Stimulated activated CD4-positive, alpha-beta T cell treated with anti-CD3 and anti-CD28 coated beads, Interleukin-2, amount 100 ng/mL, for 4 hours (primary cell): ENCODE data around the gene ASB8.
A peak's percentile ranks its signal among the peaks of the same experiment; 100 is the strongest.
"Not testable (repeated sequence)": the region's sequence is repeated elsewhere in the genome, so short reads cannot be mapped to it uniquely, and the experiment has no call there.

Source experiments
- DNase-seq: peaks from one replicate; pipeline ENCODE4 v3.0.0-alpha.2; 2020; ENCODE audit warnings: low read depth

The ASB8 gene

DNA sequence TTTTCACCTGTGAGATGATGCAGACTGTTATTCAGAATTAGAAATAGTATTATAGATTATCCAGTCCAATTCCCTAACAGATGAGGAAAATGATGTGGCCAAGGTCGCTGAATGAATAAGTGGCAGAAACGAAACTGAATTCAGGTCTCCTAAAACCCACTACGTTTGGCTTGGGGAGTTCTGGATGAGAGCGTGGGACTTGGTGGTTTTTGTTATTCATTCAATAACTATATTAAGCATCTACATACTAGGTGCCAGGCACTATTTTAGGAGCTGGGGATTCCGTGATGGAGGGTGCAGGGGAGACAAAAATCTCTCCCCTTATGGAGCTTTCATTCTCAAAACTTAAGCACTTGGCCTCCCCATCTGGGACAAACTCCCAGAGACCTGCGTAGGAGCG lies 25.3 kb upstream of the ASB8 start:
- DNase-seq: no peak

DNA sequence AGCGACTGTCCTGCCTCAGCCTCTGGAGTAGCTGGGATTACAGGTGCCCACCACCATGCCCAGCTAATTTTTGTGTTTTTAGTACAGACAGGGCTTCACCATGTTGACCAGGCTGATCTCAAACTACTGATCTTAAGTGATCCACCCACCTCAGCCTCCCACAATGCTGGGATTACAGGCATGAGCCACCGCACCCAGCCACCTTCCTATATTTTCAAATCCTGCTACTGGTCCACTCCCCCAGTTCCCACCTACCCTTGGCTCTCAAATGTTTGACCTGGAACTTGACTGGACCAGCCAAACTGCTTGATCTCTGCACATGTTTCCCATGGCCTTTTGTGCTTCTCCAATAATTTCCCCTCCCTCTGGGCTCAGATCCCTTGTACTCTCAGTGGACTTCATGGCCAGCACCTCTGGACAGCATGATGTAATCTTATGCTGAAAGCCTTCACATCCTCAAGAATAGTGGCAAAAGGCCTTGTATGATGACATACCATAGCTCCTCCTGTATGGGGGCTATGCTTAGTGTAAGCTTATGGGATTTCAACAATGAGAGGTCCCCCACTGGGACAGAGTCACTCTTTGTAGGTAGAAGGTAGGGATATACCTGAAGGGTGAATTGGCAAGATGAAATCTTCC lies 23.7 kb upstream of the ASB8 start:
- no peak for DNase-seq

GRCh38 chr12:48180424-48180823 lies 23.1 kb upstream of the ASB8 start:
- DNase-seq: no peak

- DNase-seq: no peak
Observed at GRCh38 chr12:48179466-48179865, 22.2 kb upstream of the ASB8 start.

DNA sequence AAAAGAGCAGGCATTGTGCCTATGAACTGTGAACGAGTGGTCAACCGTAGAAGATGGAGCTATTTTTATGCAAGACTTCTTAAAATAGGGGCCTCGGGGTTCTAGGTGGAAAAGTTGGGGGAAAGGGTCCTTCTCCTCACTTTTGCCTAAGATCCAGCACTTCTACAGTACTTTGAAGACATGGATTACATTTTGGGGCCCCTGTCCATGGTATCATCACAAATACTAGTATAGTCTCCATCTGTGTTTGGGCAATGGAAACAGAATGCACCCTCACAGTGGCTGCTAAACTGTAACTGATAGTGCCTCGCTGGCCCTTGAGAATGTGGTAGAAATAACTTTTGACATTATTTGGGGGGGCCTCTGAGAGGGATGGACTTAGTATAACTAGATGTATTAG lies 20.7 kb upstream of the ASB8 start:
- DNase-seq: no peak

GRCh38 chr12:48176417-48176751 lies 19.1 kb upstream of the ASB8 start:
- no peak for DNase-seq

- DNase-seq: no peak
Observed at GRCh38 chr12:48175613-48176416, 18.5 kb upstream of the ASB8 start.

- DNase-seq: no peak
Observed at GRCh38 chr12:48169011-48169410, 11.7 kb upstream of the ASB8 start.

DNA sequence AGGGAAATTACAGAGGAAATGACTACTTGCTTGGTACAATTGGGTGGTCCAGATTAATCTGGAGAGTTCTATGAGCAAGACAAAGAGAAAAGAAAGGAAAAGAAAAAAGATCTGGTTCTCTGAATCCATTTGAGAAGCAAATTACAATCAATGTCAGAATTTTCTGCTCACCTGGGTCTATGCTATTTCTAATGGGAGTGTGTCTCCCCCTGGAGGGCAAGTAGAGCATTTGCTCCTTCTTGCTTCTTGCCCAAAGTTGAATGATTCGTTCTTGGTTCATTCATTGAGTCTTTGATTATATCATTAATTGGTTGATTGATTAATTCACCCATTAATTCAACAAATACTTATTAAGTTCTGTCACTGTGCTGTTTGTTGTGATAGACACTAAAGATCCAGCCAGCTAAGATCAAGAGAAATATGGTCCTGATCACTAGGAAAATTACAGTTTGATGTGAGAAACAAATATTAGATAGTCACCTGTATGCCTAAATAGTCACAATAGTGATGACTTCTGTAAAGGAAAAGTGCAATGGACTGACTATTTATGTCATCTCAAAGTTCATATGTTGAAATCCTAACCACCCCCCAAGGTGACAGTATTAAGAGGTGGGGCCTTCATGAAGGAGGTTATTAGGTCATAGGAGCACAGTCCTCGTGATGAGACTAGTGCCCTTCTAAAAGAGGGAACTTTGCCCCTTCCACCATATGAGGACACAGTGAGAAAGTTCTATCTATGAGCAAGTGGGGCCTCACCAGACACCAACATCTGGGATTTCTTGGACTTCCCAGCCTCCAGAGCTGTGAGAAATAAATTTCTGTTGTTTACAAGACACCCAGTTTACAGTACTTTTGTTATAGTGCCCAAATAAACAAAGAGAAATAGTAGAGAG lies 8.0 kb upstream of the ASB8 start:
- peak; percentile 40 for DNase-seq

DNA sequence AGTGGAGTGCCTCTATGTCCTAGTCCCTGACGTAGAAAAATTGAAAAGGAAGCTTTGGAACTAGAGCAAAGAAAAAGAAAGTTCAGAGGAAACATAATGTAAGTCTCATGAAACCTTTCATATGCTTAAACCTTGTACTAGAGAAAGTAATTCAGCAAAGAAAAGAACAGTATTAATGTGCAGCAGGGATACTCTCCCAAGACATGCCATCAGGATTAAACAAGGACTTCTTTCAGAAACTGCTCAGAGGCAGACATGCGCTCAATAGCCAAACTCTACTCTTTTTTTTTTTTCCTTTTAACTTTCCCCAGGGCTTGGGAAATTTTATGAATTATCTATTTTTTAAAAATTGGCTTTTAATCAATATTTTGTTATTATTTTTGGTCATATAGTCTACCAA lies 7.1 kb upstream of the ASB8 start:
- DNase-seq: no peak

- DNase-seq: no peak
Observed at GRCh38 chr12:48163150-48163747, 5.9 kb upstream of the ASB8 start.

- no peak for DNase-seq
Observed at GRCh38 chr12:48160807-48161206, 3.5 kb upstream of the ASB8 start.

- no peak for DNase-seq
Observed at GRCh38 chr12:48160046-48160445, 2.7 kb upstream of the ASB8 start.

DNA sequence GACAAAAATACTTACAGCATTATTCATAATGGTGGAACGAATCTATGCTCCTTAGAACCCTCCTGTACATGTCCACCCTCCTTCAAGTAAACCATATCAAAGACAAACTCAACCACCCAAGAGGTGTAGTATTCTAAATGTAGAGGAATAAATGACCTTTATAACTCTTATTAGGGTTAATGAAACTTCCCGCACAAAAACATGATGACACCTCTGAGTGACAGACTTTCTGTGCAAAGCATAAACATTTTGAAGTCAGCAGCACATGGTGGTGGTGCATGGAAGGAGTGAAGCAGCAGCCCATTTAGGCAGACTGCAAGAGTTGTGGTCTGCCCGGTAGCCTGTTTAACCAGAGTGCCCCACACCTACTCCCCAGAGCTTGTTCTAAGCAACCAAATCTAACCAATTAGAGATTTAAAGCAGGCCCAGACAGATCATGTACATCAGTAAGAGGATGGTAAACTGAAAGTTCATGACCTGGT lies 615 bp upstream of the ASB8 start:
- no peak for DNase-seq

- DNase-seq: no peak
Observed at GRCh38 chr12:48156652-48157017, 680 bp downstream of the ASB8 start.

GRCh38 chr12:48155786-48156185 lies 1.5 kb downstream of the ASB8 start:
- DNase-seq: not testable (repeated sequence)

DNA sequence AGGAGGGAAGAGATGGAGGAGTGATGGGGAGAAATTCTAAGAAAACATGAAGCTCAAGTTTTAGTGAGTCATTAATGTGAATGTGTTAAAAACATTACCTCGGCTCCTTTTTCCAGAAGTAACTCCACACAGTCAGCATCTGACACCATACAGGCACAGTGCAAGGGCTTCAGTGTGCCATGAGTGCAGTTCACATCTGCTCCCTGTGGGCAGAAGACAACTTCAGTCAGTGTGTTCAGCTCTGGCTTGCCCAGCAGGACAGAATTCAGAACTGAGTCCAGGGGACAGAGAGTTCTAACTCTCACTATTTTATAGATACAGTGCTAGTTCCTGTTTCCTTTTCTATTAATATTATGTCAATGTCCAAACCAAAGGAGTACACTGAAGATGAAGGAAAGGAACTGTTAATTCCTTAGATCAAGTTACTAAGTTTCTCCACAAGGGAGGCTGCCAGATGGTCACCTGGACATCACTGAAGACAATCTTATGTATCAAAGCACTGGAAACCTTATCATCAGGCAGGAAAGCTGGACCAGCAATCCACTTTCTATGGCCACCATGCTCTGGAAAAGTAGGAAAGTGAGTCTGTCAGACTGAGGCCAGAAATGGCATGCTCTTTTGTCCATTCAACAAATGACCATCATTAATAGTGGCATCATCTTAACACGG lies 6.1 kb downstream of the ASB8 start:
- DNase-seq: no peak

- DNase-seq: no peak
Observed at GRCh38 chr12:48145981-48146380, 11.3 kb downstream of the ASB8 start.

DNA sequence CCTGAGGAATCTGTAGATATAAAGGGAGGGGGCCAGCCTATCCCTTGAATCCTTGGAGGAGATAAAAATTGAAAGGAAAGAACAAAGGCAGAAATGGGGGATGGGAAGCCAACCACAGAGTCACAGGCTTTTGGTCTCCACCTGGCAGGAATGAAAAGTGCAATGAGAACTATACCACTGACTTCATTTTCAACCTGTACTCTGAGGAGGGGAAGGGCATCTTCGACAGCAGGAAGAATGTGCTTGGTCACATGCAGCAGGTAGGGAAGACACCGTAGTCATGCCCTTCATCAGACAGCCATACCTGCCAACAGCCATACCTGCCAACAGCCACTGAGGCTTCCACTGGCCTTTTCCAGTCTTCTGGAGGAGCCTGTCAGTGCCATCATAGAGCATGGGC lies 13.4 kb downstream of the ASB8 start:
- no peak for DNase-seq

GRCh38 chr12:48142818-48143674 lies 14.3 kb downstream of the ASB8 start:
- no peak for DNase-seq

- no peak for DNase-seq
Observed at GRCh38 chr12:48135027-48135426, 22.3 kb downstream of the ASB8 start.
